ENCODE measurements around the gene PEX11A. TPM values are rescaled to one million over a fixed set of nuclear protein-coding genes. Genes with fewer than 3 reads are reported as not detected.

PEX11A gene
- total RNA-seq, 4 donors from 2014 or later, result 18.4 to 134 (median 29.9) TPM

DNA sequence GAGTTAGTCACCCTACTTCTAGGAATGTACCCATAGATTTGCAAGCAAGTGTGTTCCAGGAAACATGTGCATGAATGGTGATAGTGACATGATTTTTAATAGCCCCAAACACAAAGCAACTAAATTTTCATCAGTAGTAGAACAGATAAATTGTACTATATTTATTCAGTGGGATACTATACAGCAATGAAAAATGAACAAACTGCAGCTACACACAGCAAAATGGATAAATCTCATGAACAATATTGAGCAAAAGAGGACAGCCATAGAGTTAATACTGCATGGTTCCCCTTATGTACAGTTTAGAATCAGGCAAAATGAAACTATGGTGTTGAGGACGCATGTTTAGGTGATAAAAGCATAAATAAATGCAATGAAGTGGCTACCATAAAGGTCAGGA, 34.5 kb upstream of the PEX11A start:
- ATAC-seq (ENCODE audit: low FRiP score) (no peak), DNase-seq (ENCODE audit: low spot score) (no peak)
- TF ChIP-seq, protein P1, sequence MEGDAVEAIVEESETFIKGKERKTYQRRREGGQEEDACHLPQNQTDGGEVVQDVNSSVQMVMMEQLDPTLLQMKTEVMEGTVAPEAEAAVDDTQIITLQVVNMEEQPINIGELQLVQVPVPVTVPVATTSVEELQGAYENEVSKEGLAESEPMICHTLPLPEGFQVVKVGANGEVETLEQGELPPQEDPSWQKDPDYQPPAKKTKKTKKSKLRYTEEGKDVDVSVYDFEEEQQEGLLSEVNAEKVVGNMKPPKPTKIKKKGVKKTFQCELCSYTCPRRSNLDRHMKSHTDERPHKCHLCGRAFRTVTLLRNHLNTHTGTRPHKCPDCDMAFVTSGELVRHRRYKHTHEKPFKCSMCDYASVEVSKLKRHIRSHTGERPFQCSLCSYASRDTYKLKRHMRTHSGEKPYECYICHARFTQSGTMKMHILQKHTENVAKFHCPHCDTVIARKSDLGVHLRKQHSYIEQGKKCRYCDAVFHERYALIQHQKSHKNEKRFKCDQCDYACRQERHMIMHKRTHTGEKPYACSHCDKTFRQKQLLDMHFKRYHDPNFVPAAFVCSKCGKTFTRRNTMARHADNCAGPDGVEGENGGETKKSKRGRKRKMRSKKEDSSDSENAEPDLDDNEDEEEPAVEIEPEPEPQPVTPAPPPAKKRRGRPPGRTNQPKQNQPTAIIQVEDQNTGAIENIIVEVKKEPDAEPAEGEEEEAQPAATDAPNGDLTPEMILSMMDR (IDR thresholded peaks at IDR 0.05), result no peak

- no peak for DNase-seq (ENCODE audit: low spot score)
- TF ChIP-seq, protein P1 (IDR thresholded peaks at IDR 0.05), result no peak
Measured at GRCh38 chr15:89724621-89725020, 34.1 kb upstream of the PEX11A start.

DNA sequence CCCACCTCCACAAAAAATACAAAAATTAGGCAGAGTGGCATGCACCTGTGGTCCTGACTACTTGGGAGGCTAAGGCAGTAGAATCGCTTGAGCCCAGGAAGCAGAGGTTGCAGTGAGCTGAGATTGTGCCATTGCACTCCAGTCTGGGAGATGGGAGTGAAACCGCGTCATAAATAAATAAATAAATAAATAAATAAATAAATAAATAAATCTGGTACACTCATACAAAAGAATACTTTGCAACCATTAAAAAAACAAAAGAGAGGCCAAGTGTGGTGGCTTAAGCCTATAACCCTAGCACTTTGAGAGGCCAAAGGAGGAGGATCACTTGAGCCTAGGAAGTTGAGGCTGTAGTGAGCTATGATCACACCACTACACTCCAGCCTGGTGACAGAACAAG, 32.5 kb upstream of the PEX11A start:
- no peak for ATAC-seq (ENCODE audit: low FRiP score)
- TF ChIP-seq, protein P1 (IDR thresholded peaks at IDR 0.05), result no peak

More at GRCh38 chr15:89724621-89725020, 34.1 kb upstream of the PEX11A start:
- ATAC-seq (ENCODE audit: low FRiP score), result no peak

DNA sequence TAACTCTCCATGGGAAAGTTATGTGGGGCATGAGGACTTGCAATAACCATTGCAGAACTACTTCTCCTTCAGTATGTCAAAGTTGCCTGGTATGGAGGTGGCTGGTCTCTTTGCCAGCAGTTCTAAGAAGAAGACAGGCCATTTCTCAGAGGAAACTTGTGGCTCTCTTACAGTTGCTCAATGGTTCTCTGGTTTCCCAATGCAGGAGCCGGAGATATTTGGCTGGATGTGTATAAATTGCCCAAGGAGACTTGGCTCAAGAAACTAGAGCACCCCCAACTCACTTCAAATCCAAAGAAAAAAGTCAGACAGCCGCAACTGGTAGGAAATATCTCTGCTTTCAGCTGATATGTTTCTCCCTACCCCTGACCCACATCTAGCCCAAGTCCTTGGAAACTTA, 24.2 kb upstream of the PEX11A start:
- no peak for DNase-seq (ENCODE audit: low spot score)
- peak; percentile 68 for ATAC-seq (ENCODE audit: low FRiP score)
- TF ChIP-seq, protein P1 (IDR thresholded peaks at IDR 0.05), result no peak

More for the DNA sequence above, 32.5 kb upstream of the PEX11A start:
- DNase-seq (ENCODE audit: low spot score), result no peak

GRCh38 chr15:89707577-89707976, 17.0 kb upstream of the PEX11A start:
- TF ChIP-seq, protein P1 (IDR thresholded peaks at IDR 0.05), result no peak
- DNase-seq (ENCODE audit: low spot score), result no peak
- no peak for ATAC-seq (ENCODE audit: low FRiP score)

GRCh38 chr15:89704411-89704810, 13.9 kb upstream of the PEX11A start:
- DNase-seq (ENCODE audit: low spot score), result no peak
- ATAC-seq (ENCODE audit: low FRiP score), result no peak
- TF ChIP-seq, protein P1 (IDR thresholded peaks at IDR 0.05), result no peak

DNA sequence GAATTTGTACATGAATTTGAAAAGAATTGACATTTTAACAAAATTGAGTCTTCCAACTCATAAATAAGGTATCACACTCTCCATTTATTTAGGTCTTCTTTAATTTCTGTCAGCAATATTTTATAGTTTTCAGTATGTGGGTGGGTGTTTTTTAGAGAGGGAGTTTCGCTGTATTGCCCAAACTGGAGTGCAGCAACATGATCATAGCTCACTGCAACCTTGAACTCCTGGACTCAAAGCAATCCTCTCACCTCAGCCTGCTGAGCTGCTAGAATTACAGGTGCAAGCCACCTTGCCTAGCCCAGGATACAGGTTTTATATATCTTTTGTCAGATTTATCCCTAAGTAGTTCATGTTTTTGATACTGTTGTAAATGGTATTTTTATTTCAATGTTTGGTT, 4.6 kb upstream of the PEX11A start:
- ATAC-seq (ENCODE audit: low FRiP score), result no peak

More for the DNA sequence above, 4.6 kb upstream of the PEX11A start:
- no peak for DNase-seq (ENCODE audit: low spot score)
- TF ChIP-seq, protein P1 (IDR thresholded peaks at IDR 0.05), result no peak

All from omental fat pad (tissue), 4 donors.